ENCODE results near the gene ATRN. TPM values are rescaled to one million over a fixed set of nuclear protein-coding genes. Genes with fewer than 3 reads are reported as not detected.

The ATRN gene
- total RNA-seq, 1 donor from 2014 or later: 8.6 TPM

DNA sequence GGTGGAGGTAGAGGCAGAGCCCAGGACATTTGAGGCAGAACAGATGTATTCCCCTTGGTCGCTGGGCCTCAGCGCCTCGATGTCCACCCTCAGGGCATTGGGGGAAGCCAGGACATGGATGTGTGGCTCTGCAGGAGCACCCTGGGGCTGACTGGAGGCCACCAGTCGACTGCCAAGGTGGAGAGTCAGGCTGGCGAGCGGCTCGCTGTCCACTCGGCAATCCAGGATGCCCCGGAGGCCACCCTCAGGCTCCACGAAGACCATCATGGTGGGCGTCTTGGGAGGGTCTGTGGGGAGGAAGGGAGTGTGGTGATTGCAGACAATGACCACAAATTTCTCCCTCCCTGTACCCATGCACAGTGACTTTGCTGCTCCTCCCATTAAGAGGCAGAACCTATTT lies 219.2 kb downstream of the ATRN start:
- H3K36me3 ChIP-seq: no peaks in the 10 kb centered on the region
- intact Hi-C loops (cut with DNase I): loop anchor here (10.0 kb wide), 3 partner anchors 215 to 395 kb away; partner anchors contain the start of genes ATRN and RNF24
- peaks cover 8 to 11% of the 10 kb centered on the region in 2 donors for H3K4me1 ChIP-seq
- no peak for DNase-seq (ENCODE audit: low spot score in 2 of 2)
- no peaks in the 10 kb centered on the region for H3K27me3 ChIP-seq
- no peak overlapping the region for H3K27ac ChIP-seq
- TF ChIP-seq, protein P1, sequence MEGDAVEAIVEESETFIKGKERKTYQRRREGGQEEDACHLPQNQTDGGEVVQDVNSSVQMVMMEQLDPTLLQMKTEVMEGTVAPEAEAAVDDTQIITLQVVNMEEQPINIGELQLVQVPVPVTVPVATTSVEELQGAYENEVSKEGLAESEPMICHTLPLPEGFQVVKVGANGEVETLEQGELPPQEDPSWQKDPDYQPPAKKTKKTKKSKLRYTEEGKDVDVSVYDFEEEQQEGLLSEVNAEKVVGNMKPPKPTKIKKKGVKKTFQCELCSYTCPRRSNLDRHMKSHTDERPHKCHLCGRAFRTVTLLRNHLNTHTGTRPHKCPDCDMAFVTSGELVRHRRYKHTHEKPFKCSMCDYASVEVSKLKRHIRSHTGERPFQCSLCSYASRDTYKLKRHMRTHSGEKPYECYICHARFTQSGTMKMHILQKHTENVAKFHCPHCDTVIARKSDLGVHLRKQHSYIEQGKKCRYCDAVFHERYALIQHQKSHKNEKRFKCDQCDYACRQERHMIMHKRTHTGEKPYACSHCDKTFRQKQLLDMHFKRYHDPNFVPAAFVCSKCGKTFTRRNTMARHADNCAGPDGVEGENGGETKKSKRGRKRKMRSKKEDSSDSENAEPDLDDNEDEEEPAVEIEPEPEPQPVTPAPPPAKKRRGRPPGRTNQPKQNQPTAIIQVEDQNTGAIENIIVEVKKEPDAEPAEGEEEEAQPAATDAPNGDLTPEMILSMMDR (IDR thresholded peaks at IDR 0.05): no peak
- no peaks in the 10 kb centered on the region for H3K9me3 ChIP-seq
- H3K4me3 ChIP-seq: no peak overlapping the region

DNA sequence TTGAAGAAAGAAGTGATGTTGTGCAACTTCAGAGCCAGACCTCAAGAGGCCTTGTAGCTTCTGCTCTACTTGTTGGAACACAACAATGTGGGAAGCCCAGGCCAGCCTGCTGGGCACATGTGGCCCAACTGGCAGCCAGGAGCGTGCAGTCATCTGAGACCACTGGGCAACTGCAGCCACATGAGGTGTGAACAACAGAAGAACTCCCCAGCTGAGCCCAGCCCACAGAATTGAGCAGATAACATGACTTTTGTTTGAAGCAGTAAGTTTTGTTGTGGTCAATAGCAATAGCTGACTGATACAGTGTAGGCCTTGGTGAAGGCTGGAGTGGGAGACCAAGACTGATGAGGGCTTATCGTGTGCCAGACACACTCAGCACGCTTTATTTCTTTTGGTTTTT lies 219.6 kb downstream of the ATRN start:
- TF ChIP-seq, protein P1 (IDR thresholded peaks at IDR 0.05): no peak
- H3K27ac ChIP-seq: no peak overlapping the region
- H3K9me3 ChIP-seq: no peaks in the 10 kb centered on the region
- no peaks in the 10 kb centered on the region for H3K36me3 ChIP-seq
- no peak for DNase-seq (ENCODE audit: low spot score in 2 of 2)
- intact Hi-C loops (cut with DNase I): no loop called here
- peaks cover 8 to 11% of the 10 kb centered on the region in 2 donors for H3K4me1 ChIP-seq
- no peak overlapping the region for H3K4me3 ChIP-seq
- H3K27me3 ChIP-seq: no peaks in the 10 kb centered on the region

DNA sequence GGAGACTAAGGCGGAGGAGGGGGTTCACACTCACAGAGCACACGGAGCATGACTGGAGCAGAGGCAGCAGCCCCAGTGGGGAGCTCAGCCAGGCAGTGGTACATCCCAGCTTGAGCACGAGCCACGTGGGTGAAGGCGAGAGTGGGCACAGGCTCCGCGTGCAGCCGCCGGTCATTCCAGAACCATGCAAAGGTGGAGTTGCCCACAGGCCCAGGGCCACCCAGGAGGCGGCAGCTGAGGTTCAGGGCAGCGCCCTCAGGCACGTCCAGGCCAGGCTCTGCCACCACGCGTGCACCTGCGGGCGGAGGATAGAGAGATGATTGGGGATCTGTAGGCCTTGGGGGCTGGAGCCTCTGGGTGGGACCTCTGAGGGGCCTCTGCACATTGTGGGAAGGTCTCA lies 220.5 kb downstream of the ATRN start:
- H3K27me3 ChIP-seq: no peaks in the 10 kb centered on the region
- H3K4me1 ChIP-seq: peaks cover 8 to 10% of the 10 kb centered on the region in 2 donors
- peaks cover 0 to 1% of the 10 kb centered on the region in 2 donors for H3K9me3 ChIP-seq
- intact Hi-C loops (cut with DNase I): no loop called here
- TF ChIP-seq, protein P1 (IDR thresholded peaks at IDR 0.05): no peak
- no peak overlapping the region for H3K4me3 ChIP-seq
- DNase-seq (ENCODE audit: low spot score in 2 of 2): no peak
- H3K27ac ChIP-seq: no peak overlapping the region
- H3K36me3 ChIP-seq: no peaks in the 10 kb centered on the region

DNA sequence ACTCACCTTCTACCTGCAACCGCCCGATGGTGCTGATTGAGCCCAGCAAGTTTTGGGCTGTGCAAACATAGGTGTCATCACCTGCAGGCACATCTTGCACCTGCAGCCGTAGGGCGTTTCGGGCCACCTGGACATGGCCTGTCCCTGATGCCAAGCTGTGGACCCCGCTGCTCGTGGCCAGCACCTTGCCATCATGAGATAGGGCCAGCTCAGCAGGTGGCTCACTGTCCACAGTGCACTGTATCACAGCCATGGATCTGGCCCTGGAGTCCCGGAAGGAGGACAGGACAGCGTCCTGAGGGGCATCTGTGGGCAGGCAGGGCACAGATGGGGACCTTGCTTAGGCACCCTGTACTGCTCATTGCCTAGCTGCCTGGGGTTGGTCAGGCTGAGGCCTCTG lies 221.1 kb downstream of the ATRN start:
- H3K27me3 ChIP-seq: no peaks in the 10 kb centered on the region
- no peak overlapping the region for H3K4me3 ChIP-seq
- TF ChIP-seq, protein P1 (IDR thresholded peaks at IDR 0.05): no peak
- peaks cover 4 to 7% of the 10 kb centered on the region in 2 donors for H3K4me1 ChIP-seq
- no peaks in the 10 kb centered on the region for H3K36me3 ChIP-seq
- intact Hi-C loops (cut with DNase I): no loop called here
- no peak overlapping the region for H3K27ac ChIP-seq
- no peak for DNase-seq (ENCODE audit: low spot score in 2 of 2)
- H3K9me3 ChIP-seq: peaks cover 0 to 3% of the 10 kb centered on the region in 2 donors

DNA sequence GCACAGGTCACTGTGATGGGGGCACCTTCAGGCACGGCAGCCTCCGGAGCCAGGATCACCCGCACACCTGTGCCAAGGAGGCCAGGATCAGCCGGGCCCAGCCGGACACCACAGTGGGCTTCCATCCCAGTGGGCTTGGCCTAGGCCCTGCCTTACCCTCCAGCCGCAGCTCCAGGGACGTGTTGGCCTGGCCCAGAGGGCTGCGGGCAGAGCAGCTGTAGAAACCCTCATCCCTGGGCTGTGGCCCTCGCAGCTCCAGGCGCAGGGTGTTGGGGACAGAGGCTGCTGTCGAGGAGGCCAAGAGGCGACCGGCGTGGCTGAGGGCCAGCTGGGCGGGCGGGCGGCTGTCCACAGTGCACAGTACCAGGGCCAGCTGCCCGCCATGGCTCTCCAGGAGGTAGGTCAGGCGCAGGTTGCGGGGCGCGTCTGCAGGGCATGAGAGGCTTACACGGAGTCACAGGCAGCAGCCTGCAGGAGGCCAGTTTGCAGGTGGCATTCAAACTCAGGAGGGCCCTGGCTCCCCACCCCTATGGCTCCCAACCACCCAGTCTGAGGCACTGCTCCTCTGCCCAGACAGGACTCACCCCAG lies 222.0 kb downstream of the ATRN start:
- intact Hi-C loops (cut with DNase I): no loop called here
- no peak for DNase-seq (ENCODE audit: low spot score in 2 of 2)

More for the DNA sequence above, 222.0 kb downstream of the ATRN start:
- no peak overlapping the region for H3K27ac ChIP-seq
- TF ChIP-seq, protein P1 (IDR thresholded peaks at IDR 0.05): no peak
- no peak overlapping the region for H3K4me3 ChIP-seq
- H3K27me3 ChIP-seq: no peaks in the 10 kb centered on the region
- peaks cover 0 to 3% of the 10 kb centered on the region in 2 donors for H3K9me3 ChIP-seq
- H3K36me3 ChIP-seq: no peaks in the 10 kb centered on the region
- no peaks in the 10 kb centered on the region for H3K4me1 ChIP-seq
